ENCODE data around the gene MEA1. TPM values are rescaled to one million over a fixed set of nuclear protein-coding genes. Genes with fewer than 3 reads are reported as not detected.

The MEA1 gene
- total and polyA plus RNA-seq, 12 donors, result 54.6 to 142 (median 76.3) TPM

- intact Hi-C loops (cut with DNase I), result no loop called here
- WGBS, 4 donors, result 0 to 1% (median 0%) methylated on average over 17 to 59 of the region's 59 CpGs
Observed at GRCh38 chr6:42984001-42984923, 29.5 kb downstream of the MEA1 start, which contains the start of gene PPP2R5D. Gene PPP2R5D (plus strand): TSS chr6:42984570. CDS start chr6:42984678, 108 bp downstream.

GRCh38 chr6:42981836-42982235 is 31.9 kb downstream of the MEA1 start:
- Histone ChIP-seq H3K4me1 (replicated peaks in 1 of 2) (peaks cover 32 to 47% of the 10 kb centered on the region in 2 donors), H3K9me3 (replicated peaks in 1 of 3) (no peaks in the 10 kb centered on the region), H3K36me3 (replicated peaks in 1 of 2) (no peaks in the 10 kb centered on the region), H3K27ac (no peak overlapping the region), H3K4me3 (no peak overlapping the region), H3K27me3 (no peaks in the 10 kb centered on the region)
- intact Hi-C loops (cut with DNase I), result no loop called here
- WGBS, 4 donors, result 83 to 89% (median 84%) methylated on average over 5 of the region's 5 CpGs
- DNase-seq, result no peak
- no peak for TF ChIP-seq POLR2A (IDR thresholded peaks at IDR 0.05)
- TF ChIP-seq, protein P1, sequence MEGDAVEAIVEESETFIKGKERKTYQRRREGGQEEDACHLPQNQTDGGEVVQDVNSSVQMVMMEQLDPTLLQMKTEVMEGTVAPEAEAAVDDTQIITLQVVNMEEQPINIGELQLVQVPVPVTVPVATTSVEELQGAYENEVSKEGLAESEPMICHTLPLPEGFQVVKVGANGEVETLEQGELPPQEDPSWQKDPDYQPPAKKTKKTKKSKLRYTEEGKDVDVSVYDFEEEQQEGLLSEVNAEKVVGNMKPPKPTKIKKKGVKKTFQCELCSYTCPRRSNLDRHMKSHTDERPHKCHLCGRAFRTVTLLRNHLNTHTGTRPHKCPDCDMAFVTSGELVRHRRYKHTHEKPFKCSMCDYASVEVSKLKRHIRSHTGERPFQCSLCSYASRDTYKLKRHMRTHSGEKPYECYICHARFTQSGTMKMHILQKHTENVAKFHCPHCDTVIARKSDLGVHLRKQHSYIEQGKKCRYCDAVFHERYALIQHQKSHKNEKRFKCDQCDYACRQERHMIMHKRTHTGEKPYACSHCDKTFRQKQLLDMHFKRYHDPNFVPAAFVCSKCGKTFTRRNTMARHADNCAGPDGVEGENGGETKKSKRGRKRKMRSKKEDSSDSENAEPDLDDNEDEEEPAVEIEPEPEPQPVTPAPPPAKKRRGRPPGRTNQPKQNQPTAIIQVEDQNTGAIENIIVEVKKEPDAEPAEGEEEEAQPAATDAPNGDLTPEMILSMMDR (IDR thresholded peaks at IDR 0.05), result no peak

More at GRCh38 chr6:42984001-42984923, 29.5 kb downstream of the MEA1 start, which contains the start of gene PPP2R5D:
- Histone ChIP-seq H3K36me3 (replicated peaks in 1 of 2) (no peaks in the 10 kb centered on the region), H3K27ac (peak within 1 kb of the TSS; percentile 66 to 88 (median 79)), H3K4me3 (peak within 1 kb of the TSS; percentile 43 to 92 (median 60)), H3K27me3 (no peaks in the 10 kb centered on the region), H3K9me3 (replicated peaks in 1 of 3) (no peaks in the 10 kb centered on the region), H3K4me1 (replicated peaks in 1 of 2) (peaks cover 26 to 33% of the 10 kb centered on the region in 2 donors)
- TF ChIP-seq, protein P1 (IDR thresholded peaks at IDR 0.05), result peak in 4 of 6 experiments; percentile 10 to 37 (median 26)
- peak; percentile 77 to 97 for TF ChIP-seq POLR2A (IDR thresholded peaks at IDR 0.05)
- DNase-seq, result peak; percentile 96 to 100 (median 99)

- Histone ChIP-seq H3K9me3 (replicated peaks in 1 of 3) (no peaks in the 10 kb centered on the region), H3K36me3 (replicated peaks in 1 of 2) (no peaks in the 10 kb centered on the region), H3K4me1 (replicated peaks in 1 of 2) (peaks cover 21 to 33% of the 10 kb centered on the region in 2 donors), H3K27ac (peak overlapping the region; percentile 90 to 96 (median 94)), H3K4me3 (peak overlapping the region in 3 of 4 donors; percentile 66 to 100 (median 74)), H3K27me3 (no peaks in the 10 kb centered on the region)
- 28 to 36% (median 31%) methylated on average over 9 of the region's 9 CpGs for WGBS, 4 donors
- no peak for TF ChIP-seq POLR2A (IDR thresholded peaks at IDR 0.05)
- TF ChIP-seq, protein P1 (IDR thresholded peaks at IDR 0.05), result no peak
- intact Hi-C loops (cut with DNase I), result no loop called here
- DNase-seq, result peak in 2 of 7 donors; percentile 44 to 47
Observed at GRCh38 chr6:42979523-42980177, 34.1 kb downstream of the MEA1 start.

Measured in adrenal gland (tissue), 12 donors.